ENCODE measurements around the gene STARD3NL.
"Not testable (repeated sequence)": the region's sequence is repeated elsewhere in the genome, so short reads cannot be mapped to it uniquely, and the experiment has no call there.

The STARD3NL gene

DNA sequence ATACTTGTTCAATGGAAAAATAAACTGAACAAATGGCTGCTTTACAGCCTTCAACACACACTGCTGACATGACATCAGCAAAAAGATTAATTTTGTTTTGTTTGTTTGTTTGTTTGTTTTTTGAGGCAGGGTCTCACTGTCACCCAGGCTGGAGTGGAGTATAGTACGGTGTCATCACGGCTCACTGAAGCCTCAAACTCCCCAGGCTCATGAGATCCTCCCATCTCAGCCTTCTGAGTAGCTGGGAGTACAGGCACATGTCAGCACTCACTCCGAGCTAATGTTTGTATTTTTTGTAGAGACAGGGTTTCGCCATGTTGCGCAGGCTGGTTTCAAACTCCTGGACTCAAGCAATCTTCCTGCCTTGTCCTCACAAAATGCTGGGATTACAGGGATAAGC, 84.5 kb downstream of the STARD3NL start:
- DNase-seq (ENCODE audit: low read depth in 1 of 2, low spot score in 1 of 2): no peak

DNA sequence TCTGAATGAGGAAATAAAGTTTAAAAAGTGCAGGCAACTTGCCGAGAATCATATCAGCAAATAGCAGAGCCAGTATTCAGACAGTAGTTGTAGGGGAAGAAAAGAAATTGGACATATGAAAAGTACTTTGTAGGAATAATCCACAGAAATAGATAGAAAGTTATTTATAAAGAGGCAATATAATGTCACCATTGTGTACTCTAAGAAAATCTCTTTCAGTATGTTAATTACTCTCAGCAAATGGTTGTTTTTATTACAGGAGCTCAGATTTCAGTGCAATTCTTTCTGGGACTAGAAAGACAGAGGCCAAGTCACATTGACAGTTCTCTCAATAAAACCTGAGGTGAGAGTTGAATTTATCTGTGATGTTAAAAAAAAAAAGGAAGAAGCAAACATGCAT, 85.2 kb downstream of the STARD3NL start:
- DNase-seq (ENCODE audit: low read depth in 1 of 2, low spot score in 1 of 2): not testable (repeated sequence)

GRCh38 chr7:38264602-38265001, 86.6 kb downstream of the STARD3NL start:
- DNase-seq (ENCODE audit: low read depth in 1 of 2, low spot score in 1 of 2): not testable (repeated sequence)

GRCh38 chr7:38265958-38266357, 87.9 kb downstream of the STARD3NL start:
- DNase-seq (ENCODE audit: low read depth in 1 of 2, low spot score in 1 of 2): not testable (repeated sequence)

DNA sequence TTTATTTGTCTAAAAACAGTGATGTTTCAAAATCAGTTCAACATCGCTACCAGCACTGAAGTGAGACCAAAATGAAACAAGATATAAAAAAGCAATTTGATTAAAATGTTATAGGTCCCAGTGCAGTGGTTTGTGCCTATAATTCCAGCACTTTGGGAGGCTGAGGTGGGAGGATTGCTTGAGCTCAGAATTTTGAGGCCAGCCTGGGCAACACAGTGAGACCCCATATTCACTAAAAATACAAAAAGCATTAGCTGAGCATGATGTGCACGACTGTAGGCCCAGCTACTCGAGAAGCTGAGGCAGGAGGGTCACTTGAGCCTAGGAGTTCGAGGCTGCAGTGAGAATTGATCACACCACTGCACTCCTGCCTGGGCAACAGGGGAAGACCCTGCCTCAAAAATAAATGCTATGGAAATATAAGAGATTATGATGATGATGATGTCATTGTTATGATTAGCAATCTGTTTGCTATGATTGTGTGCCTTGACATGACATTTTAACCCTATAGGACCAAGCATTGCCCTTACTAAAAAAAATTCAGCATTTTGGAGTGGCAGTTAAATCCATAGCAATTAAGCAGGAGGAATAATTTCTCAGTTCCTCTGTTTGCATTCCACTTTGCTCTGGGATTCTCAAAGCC, 91.8 kb downstream of the STARD3NL start:
- not testable (repeated sequence) for DNase-seq (ENCODE audit: low read depth in 1 of 2, low spot score in 1 of 2)

DNA sequence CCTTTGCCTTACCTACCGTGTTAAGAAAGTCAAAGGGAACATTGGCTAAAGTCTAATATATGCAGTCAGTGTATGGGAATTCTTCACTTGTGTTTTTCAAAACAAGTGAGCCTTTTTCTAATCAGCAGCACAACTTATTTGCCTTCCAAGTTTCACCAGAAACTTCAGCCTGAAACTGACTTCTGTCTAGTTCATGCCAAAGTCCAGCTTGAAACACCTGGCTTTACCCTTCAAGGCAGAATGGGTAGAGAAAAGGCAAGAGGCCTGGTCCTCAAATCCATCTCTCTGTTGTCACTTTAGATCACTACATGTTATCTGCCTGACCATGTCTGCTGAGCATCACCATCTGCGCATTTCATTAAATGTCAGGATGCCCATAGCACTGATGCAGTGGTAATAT, 92.4 kb downstream of the STARD3NL start:
- not testable (repeated sequence) for DNase-seq (ENCODE audit: low read depth in 1 of 2, low spot score in 1 of 2)

DNA sequence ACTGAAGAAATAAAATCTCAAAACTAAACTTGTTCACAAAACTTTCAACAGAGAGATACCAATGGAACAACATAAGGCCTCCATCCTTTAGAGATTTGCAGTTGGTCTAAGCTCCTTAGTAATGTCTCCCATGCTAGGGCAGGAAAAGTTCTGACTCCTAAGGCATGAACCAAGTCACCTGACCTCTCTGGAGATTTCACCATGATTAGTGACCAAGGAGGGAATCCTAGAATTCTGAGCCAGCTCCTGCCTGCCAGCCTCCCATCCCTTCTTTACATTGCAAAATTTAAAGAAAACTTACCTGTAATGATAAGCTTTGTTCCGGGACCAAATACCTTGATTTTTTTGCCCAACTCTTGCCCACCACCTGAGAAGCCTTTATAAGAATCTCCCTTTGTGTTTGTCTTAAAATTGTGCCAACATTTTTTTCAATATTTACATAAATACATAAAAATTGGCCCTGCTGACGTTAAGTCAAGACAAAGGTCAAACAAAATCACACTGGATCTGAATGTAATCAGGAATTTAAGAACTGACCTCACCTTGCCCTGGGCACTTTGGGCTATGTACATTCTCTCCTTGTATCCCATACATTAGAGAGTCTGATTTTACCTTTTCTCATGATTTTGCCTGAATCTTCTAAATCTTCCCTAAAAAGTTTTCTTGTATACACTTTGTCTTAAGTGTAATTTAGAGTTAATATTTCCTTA, 95.4 kb downstream of the STARD3NL start, which contains the start of gene TARP:
TARP (minus strand) TSS at position 351 of the 710 bp plus-strand sequence.
- DNase-seq (ENCODE audit: low read depth in 1 of 2, low spot score in 1 of 2): no peak

- DNase-seq (ENCODE audit: low read depth in 1 of 2, low spot score in 1 of 2): no peak
Measured at GRCh38 chr7:38274486-38274885, 96.4 kb downstream of the STARD3NL start.

DNA sequence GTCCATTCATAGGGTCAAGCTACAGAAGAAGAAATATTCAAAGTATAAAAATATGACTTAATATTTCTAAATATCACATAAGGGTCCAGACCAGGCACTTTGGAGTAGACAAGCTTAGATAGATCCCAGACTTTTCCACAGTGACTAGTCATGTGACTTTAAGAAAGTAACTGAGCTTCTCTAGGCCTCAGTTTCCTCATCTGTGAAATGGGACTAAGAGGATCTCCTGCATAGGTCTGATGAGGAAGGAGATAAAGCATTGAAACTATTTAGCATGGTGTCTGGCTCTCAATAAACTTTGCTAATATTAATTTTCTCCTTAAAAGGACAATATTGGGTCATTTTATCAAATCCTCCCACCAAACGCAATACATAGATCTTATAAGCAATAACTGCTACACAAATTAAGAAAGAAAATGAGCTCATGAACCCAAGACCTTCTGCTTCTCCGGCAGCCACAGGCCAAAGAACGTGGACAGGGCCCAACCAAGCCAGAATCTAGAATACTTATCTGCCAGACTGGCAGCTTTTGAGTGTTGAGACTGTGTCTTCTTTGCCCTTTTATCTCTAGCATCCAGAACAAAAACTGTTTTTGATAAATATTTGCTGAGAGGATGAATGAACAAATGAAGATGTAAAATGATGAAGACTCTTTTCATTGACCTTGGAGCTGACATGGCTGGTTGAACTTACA, 97.0 kb downstream of the STARD3NL start:
- no peak for DNase-seq (ENCODE audit: low read depth in 1 of 2, low spot score in 1 of 2)

GRCh38 chr7:38276096-38276877, 98.2 kb downstream of the STARD3NL start:
- no peak for DNase-seq (ENCODE audit: low read depth in 1 of 2, low spot score in 1 of 2)

DNA sequence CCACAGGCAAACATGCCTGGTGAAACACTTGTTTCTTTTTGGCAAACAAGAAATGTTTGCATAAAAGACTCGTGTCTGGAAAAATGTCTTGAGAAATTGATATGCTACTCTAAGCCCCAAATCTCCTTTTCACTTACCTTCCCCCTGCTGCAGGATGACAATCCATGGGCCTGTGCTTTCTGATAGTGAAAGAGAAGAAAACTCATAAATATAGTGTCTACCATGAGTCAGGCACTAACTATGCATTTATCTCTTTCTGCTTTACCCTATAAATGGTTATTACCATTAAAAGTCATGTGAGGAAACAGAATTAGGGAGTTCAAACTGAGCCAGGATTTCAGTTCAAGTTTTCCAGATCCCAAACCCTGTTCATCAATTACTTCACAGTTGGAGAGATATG, 102.0 kb downstream of the STARD3NL start:
- no peak for DNase-seq (ENCODE audit: low read depth in 1 of 2, low spot score in 1 of 2)
